ENCODE measurements around the gene ZNF710.
"Not testable (repeated sequence)": the region's sequence is repeated elsewhere in the genome, so short reads cannot be mapped to it uniquely, and the experiment has no call there.

ZNF710 gene

DNA sequence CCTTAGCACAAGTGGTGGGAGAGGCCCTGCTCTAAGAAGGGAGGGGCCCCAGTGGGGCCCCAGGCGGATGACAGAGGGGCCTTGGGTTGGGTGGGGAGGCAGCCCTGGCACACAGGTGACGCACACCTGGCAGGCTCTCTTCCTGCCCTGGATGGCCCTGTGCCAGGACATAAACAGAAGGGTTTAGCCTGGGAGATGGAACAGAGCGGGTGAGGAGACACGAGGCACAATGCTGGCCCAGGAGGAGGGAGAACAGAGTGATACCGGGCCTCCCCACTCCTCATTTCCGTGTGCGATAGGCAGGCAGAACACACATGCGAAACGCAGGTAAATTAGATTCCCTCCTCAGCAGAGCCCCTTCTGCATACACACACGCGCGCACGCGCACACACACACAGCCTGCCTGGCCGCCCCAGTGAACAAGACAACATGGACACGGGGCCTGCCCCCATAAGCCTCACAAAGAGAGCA lies 61.4 kb downstream of the ZNF710 start:
- DNase-seq = peak; percentile 47

DNA sequence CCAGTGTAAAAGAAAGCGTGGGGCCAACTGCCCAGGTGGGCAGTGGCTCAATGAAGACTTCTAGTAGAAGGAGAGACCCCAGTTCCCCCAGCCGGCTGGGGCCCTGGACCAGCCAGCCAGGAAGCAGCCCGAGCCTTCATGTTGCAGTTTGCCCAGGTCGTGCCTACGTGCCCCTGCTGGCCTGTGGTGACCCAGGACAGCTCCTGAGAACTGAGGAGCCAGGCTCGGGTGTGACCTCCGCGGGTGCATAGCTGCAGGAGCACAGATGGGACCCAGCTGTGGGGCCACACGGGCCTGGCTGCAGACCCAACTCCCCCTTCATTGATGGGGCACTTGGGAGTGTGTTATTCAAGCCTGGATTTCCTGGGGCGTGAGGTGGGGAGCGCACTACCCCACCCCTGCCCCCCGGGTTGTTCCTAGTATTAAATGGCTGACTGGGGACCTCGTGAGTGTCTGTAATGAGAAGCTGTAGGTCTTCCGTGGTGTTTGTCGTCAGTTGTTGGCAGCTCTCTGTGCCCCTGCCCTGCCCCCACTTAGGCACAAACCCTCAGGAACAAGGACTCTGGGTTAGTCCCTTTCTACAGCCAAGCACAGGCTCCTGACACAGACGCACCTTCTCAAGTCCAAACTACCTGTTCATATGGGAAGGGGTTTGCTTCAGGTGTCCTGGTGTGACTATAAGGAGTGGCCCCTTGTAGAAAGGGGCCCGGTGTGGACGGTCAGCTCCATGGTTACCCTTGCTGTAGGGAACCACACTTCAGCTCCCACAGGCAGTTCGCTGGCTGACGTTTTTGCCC lies 62.0 kb downstream of the ZNF710 start:
- no peak for DNase-seq

DNA sequence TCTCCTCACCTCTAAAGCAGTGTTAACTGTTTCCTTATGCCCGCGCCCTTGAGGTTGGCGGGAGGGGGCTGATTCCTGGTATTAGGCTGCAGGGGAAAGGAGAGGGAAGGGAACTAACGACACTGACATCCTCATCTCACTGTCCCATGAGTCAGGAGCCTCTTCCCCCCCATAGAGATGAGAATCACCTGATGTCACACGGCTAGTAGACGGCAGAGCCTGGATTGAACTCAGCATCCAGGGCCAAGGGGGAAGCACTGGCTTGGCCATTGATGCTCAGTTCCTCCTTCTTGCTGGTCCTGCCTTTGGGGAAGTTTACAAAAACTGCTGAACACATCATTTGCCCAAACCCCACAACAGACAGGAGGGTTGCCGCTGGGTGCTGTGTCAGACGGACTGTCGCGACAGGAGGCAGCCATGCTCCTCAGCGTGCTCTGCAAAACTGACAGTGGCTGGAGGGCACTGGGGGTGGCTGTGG lies 62.7 kb downstream of the ZNF710 start:
- DNase-seq = no peak

DNA sequence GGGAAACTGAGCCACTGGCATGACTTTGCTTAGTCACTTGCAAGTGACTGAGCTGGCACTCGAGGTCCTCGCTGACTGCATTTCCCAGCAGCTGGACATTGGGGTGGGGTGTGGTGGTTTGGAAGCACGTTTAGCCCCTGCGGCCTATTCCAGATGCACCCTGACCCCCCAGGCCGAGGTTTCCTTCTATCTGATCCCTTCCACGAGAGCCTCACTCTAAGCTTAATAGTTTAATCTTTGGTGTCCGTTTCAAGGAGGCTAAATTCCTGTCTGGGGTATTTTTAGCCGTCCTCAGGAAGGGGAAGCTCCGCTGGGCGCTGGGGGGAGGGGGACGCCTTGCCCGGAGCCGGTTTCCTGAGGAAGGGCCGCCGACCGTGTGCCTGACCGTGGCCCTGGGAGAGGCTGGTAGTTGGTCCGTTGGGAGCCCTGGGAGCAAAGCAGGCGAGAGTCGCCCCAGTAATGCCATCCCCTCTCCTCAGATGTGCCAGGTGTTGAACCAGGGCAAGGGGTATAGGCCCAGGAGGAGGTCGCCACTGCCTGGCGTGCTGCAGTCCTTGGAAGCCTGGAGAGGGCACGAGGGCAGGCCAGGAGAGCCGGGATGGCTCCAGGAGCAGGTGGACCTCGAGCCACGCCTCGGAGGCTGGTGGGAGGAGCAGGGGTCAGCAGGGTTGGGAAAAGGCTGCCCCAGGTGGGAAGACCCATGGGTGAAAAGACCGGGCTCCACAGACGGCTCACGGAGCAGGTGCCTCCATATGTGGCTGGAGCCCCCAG lies 64.0 kb downstream of the ZNF710 start:
- no peak for DNase-seq

- DNase-seq = no peak
Observed at GRCh38 chr15:90065682-90066049, 64.5 kb downstream of the ZNF710 start.

GRCh38 chr15:90067181-90067952 lies 66.2 kb downstream of the ZNF710 start:
- no peak for DNase-seq

- no peak for DNase-seq
Observed at GRCh38 chr15:90067953-90068606, 67.0 kb downstream of the ZNF710 start.

DNA sequence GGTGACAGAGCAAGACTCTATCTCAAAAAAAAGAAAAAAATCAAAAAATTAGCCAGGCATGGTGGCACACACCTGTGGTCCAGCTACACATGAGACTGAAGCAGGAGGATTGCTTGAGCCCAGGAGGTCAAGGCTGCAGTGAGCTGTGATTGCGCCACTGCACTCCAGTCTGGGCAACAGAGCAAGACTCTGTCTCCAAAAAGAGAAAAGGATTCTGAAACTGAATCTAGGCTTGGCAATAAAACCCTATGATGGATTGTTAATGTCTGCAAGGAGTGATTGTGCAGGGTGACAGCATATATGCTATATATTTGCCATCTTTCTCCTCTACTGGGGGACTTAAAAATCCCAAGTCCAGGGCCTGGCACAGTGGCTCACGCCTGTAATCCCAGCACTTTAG lies 69.5 kb downstream of the ZNF710 start:
- DNase-seq = not testable (repeated sequence)

GRCh38 chr15:90071220-90071807 lies 70.2 kb downstream of the ZNF710 start:
- DNase-seq = peak; percentile 90

DNA sequence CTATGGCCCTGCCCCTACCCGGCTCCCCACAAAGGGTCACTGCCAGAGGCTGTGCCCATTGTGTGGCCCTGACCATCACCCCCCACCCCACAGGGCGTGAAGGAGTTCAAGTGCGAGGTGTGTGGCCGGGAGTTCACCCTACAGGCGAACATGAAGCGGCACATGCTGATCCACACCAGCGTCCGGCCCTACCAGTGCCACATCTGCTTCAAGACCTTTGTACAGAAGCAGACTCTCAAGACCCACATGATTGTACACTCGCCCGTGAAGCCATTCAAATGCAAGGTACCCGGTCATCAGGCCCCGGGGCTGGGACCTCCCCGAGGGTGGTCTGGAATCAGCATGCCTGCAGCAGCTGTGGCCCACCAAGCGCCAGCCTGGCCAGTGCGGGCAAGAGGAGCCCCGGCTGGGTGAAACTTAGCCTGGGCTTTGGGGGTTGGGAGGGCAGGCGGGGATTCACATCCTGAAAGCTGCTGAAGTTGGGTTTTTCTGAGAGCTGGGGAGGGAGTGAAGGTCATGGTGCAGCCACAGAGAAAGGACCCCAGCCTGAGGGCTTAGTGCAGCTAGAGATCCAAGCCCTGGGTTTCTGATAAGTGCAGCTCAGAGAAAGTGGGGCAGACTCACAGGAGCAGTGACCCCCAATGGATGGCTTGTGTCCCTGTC lies 72.0 kb downstream of the ZNF710 start:
- DNase-seq = no peak

GRCh38 chr15:90074023-90074422 lies 72.9 kb downstream of the ZNF710 start:
- DNase-seq = no peak

GRCh38 chr15:90074916-90075315 lies 73.8 kb downstream of the ZNF710 start:
- DNase-seq = no peak

- no peak for DNase-seq
Observed at GRCh38 chr15:90075420-90076289, 74.5 kb downstream of the ZNF710 start.

DNA sequence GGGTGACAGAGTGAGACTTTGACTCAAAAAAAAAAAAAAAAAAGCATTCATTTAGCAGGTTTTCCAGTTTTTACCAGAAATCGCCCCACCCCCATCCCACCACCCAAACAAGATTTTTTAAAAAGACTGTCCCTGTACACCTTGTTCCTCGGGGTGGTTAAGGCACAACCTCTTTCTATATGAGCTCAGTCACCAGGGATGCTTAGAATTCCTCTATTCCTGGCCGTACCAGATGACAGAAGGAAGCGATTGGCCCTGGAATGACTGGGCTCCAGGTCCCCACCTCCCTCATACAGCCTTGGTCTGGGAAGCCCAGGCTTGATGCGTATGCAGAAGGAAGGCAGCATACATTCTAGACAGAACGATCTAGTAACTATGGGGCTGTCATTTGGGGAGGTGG lies 75.6 kb downstream of the ZNF710 start:
- no peak for DNase-seq

GRCh38 chr15:90078965-90079364 lies 77.8 kb downstream of the ZNF710 start:
- no peak for DNase-seq

DNA sequence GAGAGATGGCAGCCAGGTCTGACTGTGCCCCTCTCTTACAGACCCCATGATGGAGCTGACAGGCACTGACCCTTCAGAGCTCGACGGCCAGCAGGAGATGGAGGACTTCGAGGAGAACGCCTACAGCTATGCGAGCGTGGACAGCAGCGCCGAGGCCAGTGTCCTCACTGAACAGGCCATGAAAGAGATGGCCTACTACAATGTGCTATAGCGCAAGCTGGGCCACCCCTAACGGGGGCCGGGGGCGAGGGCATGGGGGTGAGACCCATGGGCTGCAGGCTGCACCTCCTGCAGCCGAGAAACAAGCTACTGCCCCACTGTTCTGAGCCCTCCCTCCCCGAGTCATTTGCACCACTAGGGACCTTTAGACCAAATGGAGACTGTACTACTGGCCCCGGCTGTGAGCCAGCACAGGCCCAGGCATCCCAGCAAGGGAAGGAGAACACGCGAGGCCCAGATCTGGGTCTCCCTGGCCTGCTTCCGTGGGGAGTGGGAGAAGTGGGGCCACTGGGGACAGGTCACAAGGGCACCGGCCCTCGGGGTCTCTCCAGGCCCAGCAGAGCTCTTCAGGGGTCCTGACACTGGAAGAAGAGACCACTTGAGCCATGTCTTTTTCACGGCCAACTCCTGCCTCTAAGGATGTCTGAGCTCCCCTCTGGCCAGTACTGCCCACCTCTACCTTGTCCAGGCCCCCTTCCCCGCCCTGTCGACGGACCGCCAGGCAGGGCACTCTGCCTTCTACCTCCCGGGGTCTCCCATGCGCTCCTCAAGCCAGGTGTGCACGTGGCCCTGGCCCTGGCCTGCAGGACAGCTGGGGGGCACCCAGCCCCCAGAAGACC lies 78.7 kb downstream of the ZNF710 start:
- DNase-seq = no peak

DNA sequence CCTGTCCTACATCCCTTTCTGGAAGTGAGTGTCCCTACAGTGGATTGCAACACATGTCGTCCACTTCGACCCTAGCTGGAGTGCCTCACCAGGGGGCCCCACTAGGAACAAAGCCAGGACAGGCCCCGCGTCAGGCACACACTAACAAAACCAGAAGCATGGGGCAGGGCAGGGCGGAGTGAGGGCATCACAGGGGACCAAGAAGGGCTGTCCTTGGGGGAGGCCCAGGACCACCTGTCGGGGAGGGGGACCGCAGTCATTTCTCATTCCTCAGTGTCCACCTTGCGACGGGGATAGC lies 79.3 kb downstream of the ZNF710 start:
- DNase-seq = no peak

- no peak for DNase-seq
Observed at GRCh38 chr15:90080818-90081393, 79.8 kb downstream of the ZNF710 start.

- DNase-seq = no peak
Observed at GRCh38 chr15:90082140-90082715, 81.1 kb downstream of the ZNF710 start.

Data from CD4-positive, alpha-beta T cell treated with Interleukin-17A for 4 hours (primary cell).